Endothelial cell of umbilical vein (primary cell): ENCODE results near the gene PRR16. TPM values are rescaled to one million over a fixed set of nuclear protein-coding genes. Genes with fewer than 3 reads are reported as not detected.

ENCODE experiments used
- BruUV-seq: library from RNA; stranded (reverse); fragments of 400-500 nt; replicated peaks from 2 replicates; lab custom pipeline; 2021; lab: Mats Ljungman, UMichigan
- CTCF ChIA-PET: fragments of 300-600, 350-600 bp; sonication (Branson Sonifier 250); formaldehyde crosslinking; loops from one replicate; lab custom pipeline; 2021; ENCODE audit warnings: antibody characterized with exemption, inconsistent platforms; lab: Charles Lee
- POLR2A ChIA-PET: fragments of 300-600, 350-600 bp; sonication (Branson Sonifier 250); formaldehyde crosslinking; loops from one replicate; lab custom pipeline; 2021; ENCODE audit warnings: antibody characterized with exemption, inconsistent platforms; lab: Charles Lee
- DNase-seq: peaks from one replicate; pipeline ENCODE4 v3.0.0-alpha.2; 2011; ENCODE audit warnings: low read depth, low spot score
- FAIRE-seq: peaks from 2 replicates; lab custom pipeline; 2011; peaks lifted over from hg19 to GRCh38; lab: Jason Lieb, UNC
- H2AFZ ChIP-seq: 2 replicates; pipeline ENCODE4 v1.6.0; 2012; ENCODE audit warnings: low read depth, low read length, control low read depth, inconsistent platforms
- H3K27ac ChIP-seq: 2 replicates; pipeline ENCODE4 v1.5.1; 2011; ENCODE audit warnings: low read depth, mild to moderate bottlenecking, control low read depth, low read length, moderate library complexity; ENCODE audit not compliant: insufficient read depth
- H3K27me3 ChIP-seq, 2 experiments: 2 replicates each; pipeline versions ENCODE4 v1.6.0 to v1.6.1; 2011; ENCODE audit warnings: low read length in 2 of 2, mixed read lengths in 1 of 2; ENCODE audit not compliant: control insufficient read depth in 2 of 2, insufficient read depth in 2 of 2
- H3K36me3 ChIP-seq, 2 experiments: 2 replicates in 1 of 2; 3 replicates in 1 of 2; pipeline ENCODE4 v1.5.1; 2011; ENCODE audit warnings: low read length in 2 of 2, mild to moderate bottlenecking in 1 of 2, moderate library complexity in 1 of 2; ENCODE audit not compliant: control insufficient read depth in 2 of 2, insufficient read depth in 2 of 2; ENCODE audit errors: extremely low read depth in 1 of 2
- H3K4me1 ChIP-seq: 3 replicates; pipeline ENCODE4 v1.5.1; 2011; ENCODE audit warnings: mild to moderate bottlenecking, low read length; ENCODE audit not compliant: control insufficient read depth, insufficient read depth; ENCODE audit errors: extremely low read depth
- H3K4me2 ChIP-seq: 2 replicates; pipeline ENCODE4 v1.6.1; 2011; ENCODE audit warnings: low read length, control low read depth, mixed read lengths; ENCODE audit not compliant: insufficient read depth
- H3K4me3 ChIP-seq, 3 experiments: fragments of 200-600 bp in 1 of 3; sonication (generic), shearing (Covaris generic) in 1 of 3; replicated peaks in 1 of 3; 2 replicates each; pipeline ENCODE4 v1.5.1; 2011 to 2016; ENCODE audit warnings: control low read depth in 3 of 3, low read length in 3 of 3, mild to moderate bottlenecking in 2 of 3, inconsistent platforms in 1 of 3, low read depth in 1 of 3, moderate library complexity in 1 of 3; ENCODE audit not compliant: insufficient read depth in 1 of 3
- H3K79me2 ChIP-seq: 2 replicates; pipeline ENCODE4 v1.6.0; 2012; ENCODE audit warnings: low read length, inconsistent platforms; ENCODE audit not compliant: control insufficient read depth, insufficient read depth
- H3K9ac ChIP-seq: replicated peaks from 2 replicates; pipeline ENCODE3; 2011; ENCODE audit warnings: low read length, control low read depth; ENCODE audit not compliant: insufficient read depth; ENCODE audit errors: extremely low read depth
- H3K9me1 ChIP-seq: replicated peaks from 3 replicates; pipeline ENCODE4 v1.6.0; 2011; ENCODE audit warnings: mild to moderate bottlenecking, low read length; ENCODE audit not compliant: control insufficient read depth, insufficient read depth; ENCODE audit errors: extremely low read depth
- H3K9me3 ChIP-seq: replicated peaks from 2 replicates; pipeline ENCODE4 v1.5.1; 2012; ENCODE audit warnings: low read length, inconsistent platforms; ENCODE audit not compliant: control insufficient read depth, insufficient read depth
- H4K20me1 ChIP-seq: replicated peaks from 2 replicates; pipeline ENCODE3; 2011; ENCODE audit warnings: mild to moderate bottlenecking, low read length; ENCODE audit not compliant: control insufficient read depth, insufficient read depth; ENCODE audit errors: extremely low read depth
- CTCF ChIP-seq, 2 donors: IDR thresholded peaks; 1 replicate in 1 of 2; 2 replicates in 1 of 2; pipeline ENCODE4 v1.5.1; 2011; ENCODE audit warnings: low read length in 2 of 2, mild to moderate bottlenecking in 2 of 2, moderate library complexity in 2 of 2, control low read depth in 1 of 2, inconsistent platforms in 1 of 2, low read depth in 1 of 2; ENCODE audit not compliant: insufficient read depth in 1 of 2; ENCODE audit errors: extremely low read depth in 1 of 2
- EZH2 ChIP-seq: IDR thresholded peaks from 2 replicates; pipeline ENCODE4 v1.6.1; 2012; ENCODE audit warnings: borderline replicate concordance, low read depth, mild to moderate bottlenecking, moderate library complexity, low read length, inconsistent platforms; ENCODE audit not compliant: severe bottlenecking
- FOS ChIP-seq: IDR thresholded peaks from 2 replicates; pipeline ENCODE4 v1.6.1; 2011; ENCODE audit warnings: mild to moderate bottlenecking, low read length, moderate library complexity, borderline replicate concordance; ENCODE audit not compliant: insufficient read depth
- GATA2 ChIP-seq: IDR thresholded peaks from 2 replicates; pipeline ENCODE4 v1.7.0; 2011; ENCODE audit warnings: low read depth, mild to moderate bottlenecking, moderate library complexity, mixed read lengths, low read length; ENCODE audit not compliant: insufficient read length, insufficient read depth
- JUN ChIP-seq: IDR thresholded peaks from 2 replicates; pipeline ENCODE4 v1.6.1; 2011; ENCODE audit warnings: borderline replicate concordance, low read depth; ENCODE audit not compliant: insufficient read length, insufficient read depth
- MAX ChIP-seq: IDR thresholded peaks from 2 replicates; pipeline ENCODE4 v1.6.1; 2011; ENCODE audit not compliant: insufficient read depth, insufficient read length
- MYC ChIP-seq: IDR thresholded peaks from one replicate; pipeline ENCODE4 v1.6.1; 2011; ENCODE audit warnings: mild to moderate bottlenecking, low read depth, low read length
- POLR2A ChIP-seq: IDR thresholded peaks from 2 replicates; pipeline ENCODE4 v1.6.1; 2012; ENCODE audit warnings: low read depth, mild to moderate bottlenecking, control low read depth, low read length
- POLR2AphosphoS5 ChIP-seq: IDR thresholded peaks from 2 replicates; pipeline ENCODE4 v1.6.1; 2012; ENCODE audit warnings: low read depth, mild to moderate bottlenecking, control low read depth, low read length, moderate library complexity; ENCODE audit not compliant: insufficient read depth
- dilution Hi-C: fragments of 300-500 bp; cut with MboI; formaldehyde crosslinking; loops from one replicate; pipeline ENCODE4 v1.15.0; 2019; ENCODE audit warnings: low sequenced_read_pairs; ENCODE audit not compliant: extremely low pct_ligation_motif_present
- intact Hi-C: fragments of 100-400 bp; cut with micrococcal nuclease; formaldehyde crosslinking; loops from one replicate; pipeline ENCODE4 v1.10.0; 2022
- polyA plus RNA-seq, 4 experiments: library from polyadenylated mRNA; depleted of rRNA in 3 of 4; stranded (reverse) in 3 of 4; unstranded in 1 of 4; fragments of >200 nt; gene quantifications; 2 replicates each; pipeline versions ENCODE4 v1.2.1 to v1.2.3, GENCODE V29; 2011 to 2012; ENCODE audit warnings: missing spikeins in 1 of 4
- total RNA-seq: library from RNA; stranded (reverse); gene quantifications from 2 replicates; pipeline ENCODE4 v1.2.3, GENCODE V29; 2021

Gene PRR16
- total and polyA plus RNA-seq, 2 donors (not counting 3 experiments of a cell fraction or from before 2014, with no cell fraction given): 0.91 to 1.2 TPM

- TF ChIP-seq JUN (no peak), EZH2 (no peak), MYC (no peak), FOS (no peak), MAX (no peak), POLR2AphosphoS5 (no peak), CTCF (IDR thresholded peaks at IDR 0.05; ENCODE audit: extremely low read depth in 1 of 2, insufficient read depth in 1 of 2, low read depth in 1 of 2, low read length in 2 of 2) (no peak), POLR2A (no peak), GATA2 (no peak)
- no peaks in the 10 kb centered on the region for H3K27me3 ChIP-seq
- intact Hi-C loops (loop anchor here (10.0 kb wide), 1 partner anchor 473 kb away; no protein-coding TSS in a partner anchor), dilution Hi-C loops (no loop called here)
- no peak for DNase-seq
- no TSS peak for BruUV-seq
- no peaks in the 10 kb centered on the region for H3K9me3 ChIP-seq
- CTCF ChIA-PET: no interaction called here
- no peak overlapping the region for H3K9ac ChIP-seq
- H2AFZ ChIP-seq: no peak overlapping the region
- H3K4me1 ChIP-seq: no peaks in the 10 kb centered on the region
- H3K4me2 ChIP-seq: no peak overlapping the region
- no peak overlapping the region for H3K27ac ChIP-seq
- H3K36me3 ChIP-seq: no peaks in the 10 kb centered on the region
- POLR2A ChIA-PET: no interaction called here
- H4K20me1 ChIP-seq: no peaks in the 10 kb centered on the region
- no peaks in the 10 kb centered on the region for H3K79me2 ChIP-seq
- FAIRE-seq: no peak
- no peaks in the 10 kb centered on the region for H3K9me1 ChIP-seq
- no peak overlapping the region for H3K4me3 ChIP-seq
Observed at GRCh38 chr5:120538149-120538548, 74.0 kb downstream of the PRR16 start.
